Activated CD8-positive, alpha-beta memory T cell treated with anti-CD3 and anti-CD28 coated beads, Interleukin-2, amount 10 ng/mL, durations not matched to agents 7 days and 5 days (primary cell): ENCODE data around the gene PPFIA2. TPM values are rescaled to one million over a fixed set of nuclear protein-coding genes. Genes with fewer than 3 reads are reported as not detected.

Source experiments
- ATAC-seq: fragments of 150-1000 bp; cut with Tn5 transposase; one replicate; pipeline ENCODE4 v1.10.0; 2021; ENCODE audit warnings: moderate library complexity
- CTCF ChIA-PET: fragments of 350-600 bp; sonication (Branson Sonifier 250); formaldehyde crosslinking; loops from one replicate; lab custom pipeline; 2021; ENCODE audit warnings: antibody characterized with exemption; lab: Charles Lee
- DNase-seq: peaks from one replicate; pipeline ENCODE4 v3.0.0-alpha.2; 2020
- H3K27ac Mint-ChIP-seq: one replicate; pipeline ENCODE4 v1.8.0; 2021; ENCODE audit warnings: mild to moderate bottlenecking, mixed read lengths
- H3K27me3 Mint-ChIP-seq: one replicate; pipeline ENCODE4 v1.8.0; 2021; ENCODE audit warnings: mixed read lengths
- H3K36me3 Mint-ChIP-seq: one replicate; pipeline ENCODE4 v1.8.0; 2021; ENCODE audit warnings: mild to moderate bottlenecking, mixed read lengths
- H3K4me1 Mint-ChIP-seq: one replicate; pipeline ENCODE4 v1.8.0; 2021; ENCODE audit warnings: mixed read lengths
- H3K4me3 Mint-ChIP-seq: one replicate; pipeline ENCODE4 v1.8.0; 2021; ENCODE audit warnings: mild to moderate bottlenecking, moderate library complexity, mixed read lengths
- H3K9me3 Mint-ChIP-seq: one replicate; pipeline ENCODE4 v1.8.0; 2022; ENCODE audit warnings: low read depth, mixed read lengths
- total RNA-seq, 2 experiments: library from RNA; stranded (reverse); gene quantifications; one replicate each; pipeline ENCODE4 v1.2.3, GENCODE V29; 2021

The PPFIA2 gene
- total RNA-seq, 2 experiments from 2014 or later: not detected

GRCh38 chr12:81517296-81517695 lies 241.9 kb downstream of the PPFIA2 start:
- Mint-ChIP-seq H3K9me3 (peaks cover 7% of the 10 kb centered on the region), H3K36me3 (no peaks in the 10 kb centered on the region), H3K27ac (no peak overlapping the region), H3K4me1 (peaks cover 4% of the 10 kb centered on the region), H3K27me3 (no peaks in the 10 kb centered on the region), H3K4me3 (no peak overlapping the region)
- CTCF ChIA-PET: no interaction called here
- DNase-seq (no peak), ATAC-seq (no peak)

- Mint-ChIP-seq H3K27me3 (no peaks in the 10 kb centered on the region), H3K9me3 (peaks cover 6% of the 10 kb centered on the region), H3K4me1 (no peaks in the 10 kb centered on the region), H3K27ac (no peak overlapping the region), H3K36me3 (no peaks in the 10 kb centered on the region), H3K4me3 (no peak overlapping the region)
- ATAC-seq: no peak
- no peak for DNase-seq
- CTCF ChIA-PET: no interaction called here
Measured at GRCh38 chr12:81502912-81503695, 256.0 kb downstream of the PPFIA2 start.

- CTCF ChIA-PET: no interaction called here
- H3K9me3 Mint-ChIP-seq: peaks cover 8% of the 10 kb centered on the region
- no peaks in the 10 kb centered on the region for H3K36me3 Mint-ChIP-seq
- ATAC-seq (no peak), DNase-seq (no peak)
- no peaks in the 10 kb centered on the region for H3K4me1 Mint-ChIP-seq
- no peak overlapping the region for H3K27ac Mint-ChIP-seq
- no peaks in the 10 kb centered on the region for H3K27me3 Mint-ChIP-seq
- no peak overlapping the region for H3K4me3 Mint-ChIP-seq
Measured at GRCh38 chr12:81500788-81501187, 258.4 kb downstream of the PPFIA2 start.

- H3K27ac Mint-ChIP-seq: no peak overlapping the region
- H3K36me3 Mint-ChIP-seq: no peaks in the 10 kb centered on the region
- no peaks in the 10 kb centered on the region for H3K27me3 Mint-ChIP-seq
- peaks cover 9% of the 10 kb centered on the region for H3K9me3 Mint-ChIP-seq
- DNase-seq (no peak), ATAC-seq (no peak)
- no peak overlapping the region for H3K4me3 Mint-ChIP-seq
- H3K4me1 Mint-ChIP-seq: no peaks in the 10 kb centered on the region
- CTCF ChIA-PET: no interaction called here
Measured at GRCh38 chr12:81499809-81500208, 259.3 kb downstream of the PPFIA2 start.

GRCh38 chr12:81492131-81492720 lies 266.9 kb downstream of the PPFIA2 start:
- Mint-ChIP-seq H3K4me3 (no peak overlapping the region), H3K27me3 (no peaks in the 10 kb centered on the region), H3K4me1 (no peaks in the 10 kb centered on the region), H3K36me3 (no peaks in the 10 kb centered on the region), H3K27ac (no peak overlapping the region), H3K9me3 (peaks cover 3% of the 10 kb centered on the region)
- DNase-seq (no peak), ATAC-seq (no peak)
- CTCF ChIA-PET: no interaction called here

GRCh38 chr12:81472934-81473333 lies 286.2 kb downstream of the PPFIA2 start:
- Mint-ChIP-seq H3K9me3 (peaks cover 5% of the 10 kb centered on the region), H3K27ac (no peak overlapping the region), H3K4me3 (no peak overlapping the region), H3K4me1 (no peaks in the 10 kb centered on the region), H3K36me3 (no peaks in the 10 kb centered on the region), H3K27me3 (no peaks in the 10 kb centered on the region)
- CTCF ChIA-PET: no interaction called here
- ATAC-seq: no peak
- DNase-seq: no peak

- CTCF ChIA-PET: no interaction called here
- Mint-ChIP-seq H3K4me1 (no peaks in the 10 kb centered on the region), H3K27me3 (no peaks in the 10 kb centered on the region), H3K9me3 (peaks cover 4% of the 10 kb centered on the region), H3K27ac (no peak overlapping the region), H3K36me3 (no peaks in the 10 kb centered on the region), H3K4me3 (no peak overlapping the region)
- DNase-seq (no peak), ATAC-seq (no peak)
Measured at GRCh38 chr12:81470923-81471322, 288.2 kb downstream of the PPFIA2 start.

GRCh38 chr12:81468206-81468605 lies 290.9 kb downstream of the PPFIA2 start:
- DNase-seq: no peak
- CTCF ChIA-PET: no interaction called here

GRCh38 chr12:81465876-81466275 lies 293.3 kb downstream of the PPFIA2 start:
- Mint-ChIP-seq H3K36me3 (no peaks in the 10 kb centered on the region), H3K9me3 (peaks cover 4% of the 10 kb centered on the region), H3K27ac (no peak overlapping the region), H3K4me1 (no peaks in the 10 kb centered on the region), H3K4me3 (no peak overlapping the region), H3K27me3 (no peaks in the 10 kb centered on the region)
- no peak for DNase-seq
- no peak for ATAC-seq
- CTCF ChIA-PET: no interaction called here

More at GRCh38 chr12:81468206-81468605, 290.9 kb downstream of the PPFIA2 start:
- Mint-ChIP-seq H3K27ac (no peak overlapping the region), H3K4me3 (no peak overlapping the region), H3K27me3 (no peaks in the 10 kb centered on the region), H3K4me1 (no peaks in the 10 kb centered on the region), H3K36me3 (no peaks in the 10 kb centered on the region), H3K9me3 (peaks cover 4% of the 10 kb centered on the region)
- no peak for ATAC-seq

GRCh38 chr12:81465191-81465590 lies 294.0 kb downstream of the PPFIA2 start:
- CTCF ChIA-PET: no interaction called here
- no peak for ATAC-seq

GRCh38 chr12:81461163-81461562 lies 298.0 kb downstream of the PPFIA2 start:
- ATAC-seq (no peak), DNase-seq (no peak)
- Mint-ChIP-seq H3K36me3 (no peaks in the 10 kb centered on the region), H3K27me3 (no peaks in the 10 kb centered on the region), H3K4me1 (no peaks in the 10 kb centered on the region), H3K9me3 (no peaks in the 10 kb centered on the region), H3K27ac (no peak overlapping the region), H3K4me3 (no peak overlapping the region)
- CTCF ChIA-PET: no interaction called here

More at GRCh38 chr12:81465191-81465590, 294.0 kb downstream of the PPFIA2 start:
- Mint-ChIP-seq H3K9me3 (peaks cover 2% of the 10 kb centered on the region), H3K27ac (no peak overlapping the region), H3K4me1 (no peaks in the 10 kb centered on the region), H3K36me3 (no peaks in the 10 kb centered on the region), H3K4me3 (no peak overlapping the region), H3K27me3 (no peaks in the 10 kb centered on the region)
- no peak for DNase-seq

GRCh38 chr12:81450920-81451739 lies 308.0 kb downstream of the PPFIA2 start:
- Mint-ChIP-seq H3K4me3 (no peak overlapping the region), H3K4me1 (no peaks in the 10 kb centered on the region), H3K27ac (no peak overlapping the region), H3K27me3 (no peaks in the 10 kb centered on the region), H3K9me3 (no peaks in the 10 kb centered on the region), H3K36me3 (no peaks in the 10 kb centered on the region)
- DNase-seq (no peak), ATAC-seq (no peak)
- CTCF ChIA-PET: no interaction called here

GRCh38 chr12:81441629-81442028 lies 317.5 kb downstream of the PPFIA2 start:
- H3K9me3 Mint-ChIP-seq: no peaks in the 10 kb centered on the region
- no peak overlapping the region for H3K27ac Mint-ChIP-seq
- H3K4me3 Mint-ChIP-seq: no peak overlapping the region
- no peaks in the 10 kb centered on the region for H3K36me3 Mint-ChIP-seq
- no peak for ATAC-seq
- no peaks in the 10 kb centered on the region for H3K4me1 Mint-ChIP-seq
- no peaks in the 10 kb centered on the region for H3K27me3 Mint-ChIP-seq
- CTCF ChIA-PET: no interaction called here
- DNase-seq: no peak
